NCI-H446 (cell line): ENCODE data around the gene LSM3.
"Not testable (repeated sequence)": the region's sequence is repeated elsewhere in the genome, so short reads cannot be mapped to it uniquely, and the experiment has no call there.

Experiments
- DNase-seq, 2 experiments: peaks; one replicate each; lab custom pipeline; 2025; lab: John Stamatoyannopoulos, UW

Gene LSM3

DNA sequence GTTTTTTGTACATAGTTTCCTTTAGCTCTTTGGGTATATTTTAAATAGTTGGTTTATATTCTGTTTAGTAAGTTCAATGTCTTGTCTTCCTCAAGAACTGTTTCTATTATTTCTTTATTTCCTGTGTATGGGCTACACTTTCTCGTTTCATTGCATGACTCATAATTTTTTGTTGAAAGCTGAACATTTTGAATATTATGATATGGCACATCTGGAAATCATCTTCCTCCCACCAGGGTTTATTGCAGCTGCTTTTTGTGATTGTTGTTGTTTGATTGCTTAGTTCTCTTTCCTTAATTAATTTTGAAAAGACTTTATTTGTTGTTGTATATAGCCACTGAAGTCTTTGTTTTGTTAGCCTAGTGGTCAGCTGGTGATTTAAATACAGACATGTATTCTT, 43.8 kb downstream of the LSM3 start:
- no peak for DNase-seq

DNA sequence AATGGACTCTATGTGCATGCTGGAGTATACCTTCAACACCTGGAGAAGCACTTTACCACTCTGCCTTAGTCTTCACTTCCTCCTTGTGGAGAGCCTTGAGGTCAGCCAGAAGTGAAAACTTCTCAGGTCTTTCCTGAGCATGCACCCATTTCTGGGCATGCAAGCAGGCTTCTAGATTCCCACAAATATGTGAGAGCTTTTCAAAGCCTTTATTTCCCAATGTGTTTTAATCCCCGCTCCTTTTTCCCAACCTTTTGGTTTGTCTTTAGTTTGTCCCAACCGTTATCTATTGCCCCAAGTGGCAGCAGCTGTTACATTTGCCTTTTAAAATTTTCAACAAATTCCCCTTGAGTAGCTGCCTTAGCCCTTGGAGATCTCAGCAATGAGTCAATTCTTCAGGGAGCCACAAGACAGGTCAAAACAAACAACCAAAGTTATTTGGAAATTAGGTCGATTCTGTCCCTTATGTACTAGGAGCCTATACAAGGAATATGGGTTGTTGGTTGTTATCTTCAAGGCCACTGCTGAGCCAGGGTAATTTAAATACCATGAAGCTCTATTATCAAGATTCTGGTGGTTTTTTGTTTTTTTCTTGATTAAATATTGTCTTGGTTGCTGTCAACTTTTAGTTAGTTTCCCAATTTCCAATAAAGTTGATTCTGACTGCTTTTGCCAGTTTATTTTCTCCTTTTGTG, 44.4 kb downstream of the LSM3 start:
- no peak for DNase-seq

DNA sequence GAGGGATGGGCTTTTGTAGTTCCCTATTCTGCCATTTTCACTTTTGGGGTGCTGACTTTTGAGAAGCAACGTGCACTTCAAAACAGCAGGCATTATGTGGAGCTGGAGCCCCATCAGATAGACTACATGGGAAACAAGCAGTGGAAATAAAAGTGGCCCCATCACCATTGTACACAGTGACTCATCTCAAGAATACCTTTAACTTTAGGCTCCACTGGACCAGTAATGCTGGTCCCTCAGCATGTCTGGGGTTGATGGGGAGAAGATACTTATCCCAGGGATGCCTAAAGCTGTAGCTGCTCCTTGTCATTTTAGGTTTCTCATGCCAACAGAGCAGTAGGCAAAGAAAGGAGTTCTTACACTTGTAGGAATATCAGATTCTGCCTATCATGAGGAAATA, 45.0 kb downstream of the LSM3 start:
- no peak for DNase-seq

DNA sequence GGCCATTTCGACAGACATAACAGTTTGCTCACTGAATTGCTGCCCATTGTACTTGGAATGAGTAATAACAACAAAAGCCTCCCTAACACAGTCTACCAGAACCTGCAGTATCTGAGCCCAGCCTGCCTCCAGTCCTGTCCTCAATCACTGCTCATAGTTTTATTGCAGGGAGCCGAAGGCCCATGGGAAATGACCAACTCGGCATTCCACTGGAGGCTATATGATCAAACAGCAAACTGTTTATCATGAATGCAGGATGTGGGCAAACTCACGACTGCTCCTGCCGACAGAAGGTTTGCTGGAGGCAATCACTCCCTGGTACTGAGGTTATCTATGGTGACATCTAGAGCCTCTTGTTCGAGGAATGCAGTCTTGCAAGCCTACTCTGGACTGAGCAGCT, 46.3 kb downstream of the LSM3 start:
- no peak for DNase-seq

DNA sequence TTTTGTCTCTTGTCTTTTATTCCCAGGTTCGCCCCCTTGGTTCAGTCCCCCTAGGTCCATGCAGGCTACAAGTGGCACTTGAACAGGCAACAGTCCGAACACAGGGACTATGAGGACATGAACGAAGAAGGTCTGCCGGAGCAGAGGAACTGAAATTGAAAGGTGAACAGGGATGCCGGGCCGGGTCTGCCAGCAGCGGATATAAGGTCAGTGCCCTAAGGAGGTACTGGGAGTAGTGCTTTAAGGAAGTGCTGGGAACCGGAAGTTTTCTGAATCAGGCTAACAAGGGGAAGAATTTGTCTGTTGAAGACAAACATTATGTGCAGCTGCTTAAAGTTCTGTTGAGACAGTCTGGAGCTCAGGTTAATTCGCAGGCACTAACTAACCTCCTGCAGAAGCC, 46.8 kb downstream of the LSM3 start:
- DNase-seq, result no peak

DNA sequence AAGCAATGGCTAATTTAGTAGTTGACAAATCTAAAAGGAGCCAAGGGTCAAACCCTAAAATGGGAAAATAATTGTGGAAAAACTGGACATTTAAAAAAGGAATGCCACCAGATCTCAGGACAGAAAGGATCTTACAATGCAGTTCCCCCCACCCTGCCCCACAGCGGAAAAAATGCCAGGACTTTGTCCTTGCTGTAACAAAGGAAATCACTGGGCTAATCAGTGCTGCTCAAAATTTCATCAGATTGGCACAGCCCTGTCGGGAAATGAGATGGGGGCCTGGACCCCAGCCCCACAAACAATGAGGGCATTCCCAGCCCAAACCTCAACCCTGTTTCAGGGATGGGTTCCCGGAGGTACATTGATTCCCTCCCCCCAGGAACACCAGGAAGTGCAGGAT, 47.7 kb downstream of the LSM3 start:
- not testable (repeated sequence) for DNase-seq

DNA sequence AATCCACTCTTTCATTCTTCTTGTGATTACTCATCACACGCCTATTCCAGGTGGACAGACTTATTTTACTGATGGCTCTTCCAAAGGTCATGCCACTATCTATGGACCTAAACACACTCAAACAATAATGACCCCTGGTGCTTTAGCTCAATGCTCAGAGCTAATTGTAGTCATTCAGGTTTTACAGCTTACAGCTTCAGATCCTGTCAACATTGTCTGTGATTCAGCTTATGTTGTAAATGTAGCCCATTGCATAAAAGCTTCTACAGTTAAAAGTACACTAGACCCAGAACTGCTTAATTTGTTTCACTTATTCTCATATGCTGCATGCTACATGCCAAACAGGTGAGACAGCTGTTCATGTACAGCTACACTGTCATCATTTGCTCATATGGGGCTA, 49.2 kb downstream of the LSM3 start:
- no peak for DNase-seq

DNA sequence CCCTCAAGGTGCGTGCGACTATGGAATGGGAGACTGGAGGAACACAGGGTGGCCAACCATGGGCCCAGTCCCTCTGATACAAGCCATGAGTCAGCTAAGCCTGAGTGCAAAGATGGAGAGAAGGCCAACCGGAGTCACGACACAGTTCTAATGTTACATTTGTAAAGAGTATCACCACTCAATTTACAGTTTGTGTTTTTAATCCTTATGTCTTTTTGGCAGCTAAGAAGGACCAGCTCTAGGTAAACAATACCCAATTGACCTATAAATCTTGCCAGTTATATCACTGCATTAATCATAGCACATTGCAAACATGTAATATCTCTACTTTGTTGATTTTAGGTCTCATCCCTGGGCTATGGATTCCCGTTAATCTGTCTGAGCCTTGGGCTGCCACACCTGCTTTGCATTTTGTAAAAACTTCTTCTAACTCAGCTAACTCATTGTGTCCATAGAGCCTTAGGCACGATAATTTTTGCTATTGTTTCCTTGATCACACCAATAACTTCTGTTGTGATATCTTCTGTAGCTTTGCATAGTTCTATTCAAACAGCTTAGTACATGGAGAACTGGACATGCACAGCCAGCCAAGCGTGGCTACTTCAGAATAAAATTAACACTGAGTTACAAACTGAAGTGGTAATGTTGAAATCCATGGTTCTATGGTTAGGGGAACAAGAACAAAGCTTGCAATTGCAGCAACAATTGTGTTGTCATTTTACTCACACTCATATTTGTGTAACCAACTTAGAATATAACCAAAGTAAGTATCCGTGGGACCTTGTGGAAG, 50.3 kb downstream of the LSM3 start:
- no peak for DNase-seq

DNA sequence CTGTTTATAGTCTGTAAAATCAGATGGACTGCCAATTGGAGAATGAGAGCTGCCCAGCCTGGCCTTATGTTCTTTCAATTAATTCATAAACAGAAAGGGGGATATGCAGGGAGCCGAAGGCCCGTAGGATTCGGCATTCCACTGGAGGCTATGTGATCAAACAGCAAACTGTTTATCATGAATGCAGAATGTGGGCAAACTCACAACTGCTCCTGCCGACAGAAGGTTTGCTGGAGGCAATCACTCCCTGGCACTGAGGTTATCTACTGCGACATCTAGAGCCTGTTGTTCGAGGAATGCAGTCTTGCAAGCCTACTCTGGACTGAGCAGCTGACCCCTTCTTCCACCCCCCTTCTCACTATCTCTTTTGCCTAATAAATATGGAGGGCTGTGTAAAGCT, 51.1 kb downstream of the LSM3 start:
- not testable (repeated sequence) for DNase-seq

DNA sequence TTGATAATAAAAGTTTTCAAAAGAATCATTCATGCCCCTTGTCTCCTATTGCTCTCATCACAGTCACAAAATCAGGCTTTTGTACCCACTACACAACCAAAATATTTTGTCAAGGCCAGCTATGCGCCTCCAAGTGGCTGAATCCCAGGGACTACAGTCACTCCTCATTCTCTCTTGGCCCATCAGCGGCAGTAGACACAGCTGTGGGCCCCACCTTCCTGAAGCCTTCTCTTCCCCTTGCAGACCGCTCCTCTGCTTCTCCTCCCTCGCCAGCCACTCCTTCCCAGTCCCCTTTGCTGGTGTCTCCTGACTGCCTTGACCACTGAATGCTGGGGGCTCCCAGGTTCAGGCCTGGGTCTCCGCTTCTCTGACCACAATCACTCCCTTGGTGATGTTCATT, 52.1 kb downstream of the LSM3 start:
- DNase-seq, result no peak

DNA sequence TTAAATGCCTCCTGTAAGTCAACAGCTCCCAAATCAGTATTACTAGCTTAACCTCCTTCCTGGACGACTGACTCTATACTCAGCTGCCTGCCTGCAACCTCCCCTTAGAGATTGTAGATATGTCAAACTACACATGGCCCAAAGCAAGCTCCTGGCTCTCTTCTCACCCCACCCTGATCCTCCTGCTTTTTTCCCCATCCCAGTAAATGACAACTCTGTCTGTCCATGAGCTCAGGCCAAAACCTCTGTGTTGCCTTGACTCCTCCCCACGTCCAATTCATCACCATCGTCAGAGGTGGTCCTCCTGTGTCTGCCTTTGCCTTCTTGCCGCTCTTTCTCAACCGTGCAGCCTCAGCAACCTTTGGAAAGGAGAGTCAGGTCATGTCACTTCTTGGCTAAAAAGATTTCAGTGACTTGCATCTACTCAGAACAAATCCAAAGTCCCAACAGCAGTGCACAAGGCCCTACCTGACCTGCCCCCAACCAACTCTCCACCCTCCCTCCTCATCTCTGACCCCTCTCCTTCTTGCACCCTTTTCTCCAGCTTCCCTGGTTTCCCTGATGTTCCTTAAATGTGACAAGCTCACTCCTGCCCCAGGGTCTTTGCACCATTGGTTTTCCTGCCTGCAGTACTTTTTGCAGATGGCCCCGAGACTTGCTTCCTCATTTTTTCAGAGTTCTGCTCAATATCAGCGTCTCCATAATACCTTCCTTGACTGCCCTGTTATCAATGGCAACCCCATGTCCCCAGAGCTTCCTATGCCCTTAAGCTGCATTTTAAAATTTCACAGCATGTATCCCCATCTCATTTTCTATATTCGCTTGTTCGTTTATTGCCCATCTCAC, 52.8 kb downstream of the LSM3 start:
- no peak for DNase-seq

DNA sequence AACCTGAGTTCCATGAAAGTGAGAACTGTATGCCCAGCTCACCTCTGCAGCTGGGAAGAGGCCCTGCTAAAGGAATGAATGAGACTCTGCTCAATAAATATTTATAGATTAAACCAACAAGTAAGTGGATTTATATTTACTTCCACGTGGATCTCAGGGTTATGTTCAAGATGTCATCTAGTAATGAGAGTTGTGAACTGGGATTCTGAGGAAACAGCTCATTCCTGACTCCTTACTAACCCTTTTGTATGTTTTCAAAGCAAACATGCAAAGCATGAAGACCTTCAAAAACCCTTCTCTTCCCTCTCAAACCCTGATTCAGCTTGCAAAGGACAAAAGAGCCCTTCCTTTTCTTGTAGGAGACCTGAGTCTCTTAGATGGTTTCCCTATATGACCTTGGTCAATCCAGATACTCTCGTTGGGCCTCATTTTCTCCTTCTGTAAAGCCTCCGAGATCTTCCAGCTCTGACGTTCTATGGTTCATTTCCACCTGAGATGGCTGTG, 53.4 kb downstream of the LSM3 start:
- DNase-seq, result no peak

DNA sequence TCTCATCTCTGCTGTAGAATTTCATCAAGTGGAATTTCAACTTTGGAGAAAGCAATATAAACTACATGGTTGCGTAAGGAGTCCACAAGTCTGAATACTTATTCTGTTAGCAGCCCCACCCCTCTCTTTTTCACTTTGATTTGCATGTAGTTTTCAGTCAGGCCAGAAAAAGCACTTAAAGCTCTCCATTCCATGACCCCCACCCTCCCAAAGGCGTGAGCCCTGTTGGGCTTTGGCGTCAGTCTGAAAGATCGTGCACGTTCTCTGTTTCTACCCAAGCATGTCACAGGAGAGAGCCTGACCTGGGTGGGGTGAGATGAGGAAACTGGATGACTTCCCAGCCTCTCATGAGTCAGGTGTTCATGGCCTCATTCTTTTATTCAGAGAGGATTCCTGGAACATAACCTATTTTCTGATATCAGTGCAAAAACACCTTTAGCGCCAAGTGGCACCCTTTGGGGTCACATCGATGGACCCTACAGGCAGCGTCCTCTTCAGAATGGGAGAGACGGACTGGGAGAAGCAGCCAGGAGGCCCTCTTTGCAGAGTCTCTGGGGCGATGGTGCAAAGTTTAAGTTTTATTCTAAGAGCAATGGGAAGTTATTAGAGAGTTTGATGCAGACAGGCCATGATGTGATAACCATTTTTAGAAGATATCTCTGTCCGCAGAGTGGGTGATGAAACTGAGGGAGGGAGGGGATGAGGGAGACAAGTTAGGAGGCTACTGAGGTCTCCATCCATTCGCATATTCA, 55.8 kb downstream of the LSM3 start:
- no peak for DNase-seq

DNA sequence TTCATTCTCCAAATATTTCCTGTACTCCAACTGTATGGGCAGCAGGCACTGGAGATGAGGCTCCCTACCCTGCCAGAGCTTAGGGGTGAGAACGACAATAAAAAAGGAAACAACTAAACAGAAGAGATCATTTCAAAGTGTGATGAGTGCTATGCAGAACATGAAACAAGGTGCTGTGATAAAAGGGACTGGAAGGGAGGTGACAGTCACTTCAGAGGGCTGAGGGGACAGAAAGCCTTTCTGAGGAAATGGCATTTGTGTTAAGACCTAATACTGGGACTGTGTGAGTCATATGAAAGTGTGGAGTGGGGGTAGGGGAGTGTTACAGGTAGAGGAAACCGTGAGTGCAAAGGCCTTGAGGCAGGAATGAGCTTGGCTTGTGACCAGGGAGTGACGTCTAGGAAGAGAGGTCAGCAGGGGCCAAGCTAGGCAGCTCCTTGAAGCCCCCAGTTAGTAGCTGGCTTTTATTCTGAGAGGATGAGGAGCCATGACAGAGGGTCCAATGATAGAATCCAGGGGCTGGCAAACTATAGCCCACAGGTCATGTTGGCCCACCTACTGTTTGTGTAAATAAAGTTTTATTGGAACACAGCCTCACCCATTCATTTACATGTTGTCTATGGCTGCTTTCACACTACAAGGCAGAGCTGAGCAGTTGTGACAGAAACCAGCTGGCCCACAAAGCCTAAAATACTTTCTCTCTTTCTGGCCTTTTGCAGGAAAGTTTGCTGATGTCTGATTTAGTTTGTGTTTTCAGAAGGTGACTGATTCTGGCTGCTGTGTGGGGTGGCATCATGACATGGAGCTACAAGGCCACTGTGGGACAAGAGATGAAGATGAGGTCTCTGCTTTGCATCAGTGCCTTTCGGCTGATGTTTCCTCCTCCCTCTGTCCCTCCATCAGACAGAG, 56.6 kb downstream of the LSM3 start:
- DNase-seq, result no peak

DNA sequence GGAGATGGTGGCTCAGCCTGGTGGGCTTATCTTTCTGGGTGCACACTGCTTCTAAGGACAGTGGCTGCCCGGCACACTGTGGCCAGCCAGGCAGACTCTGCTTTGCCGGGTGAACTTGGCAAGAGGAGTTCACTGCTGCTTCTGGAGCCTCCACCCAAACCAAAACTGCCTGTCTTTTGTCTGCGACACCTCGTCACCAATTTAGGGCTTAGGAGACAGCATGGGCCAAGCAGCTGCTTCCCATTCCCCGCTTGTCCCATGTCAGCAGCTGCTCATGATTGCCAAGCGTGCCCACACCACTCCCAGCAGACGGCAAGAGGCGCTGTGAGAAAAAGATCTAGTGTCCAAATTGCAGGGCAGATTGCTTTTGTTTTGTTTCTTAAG, 57.3 kb downstream of the LSM3 start:
- DNase-seq, result no peak

DNA sequence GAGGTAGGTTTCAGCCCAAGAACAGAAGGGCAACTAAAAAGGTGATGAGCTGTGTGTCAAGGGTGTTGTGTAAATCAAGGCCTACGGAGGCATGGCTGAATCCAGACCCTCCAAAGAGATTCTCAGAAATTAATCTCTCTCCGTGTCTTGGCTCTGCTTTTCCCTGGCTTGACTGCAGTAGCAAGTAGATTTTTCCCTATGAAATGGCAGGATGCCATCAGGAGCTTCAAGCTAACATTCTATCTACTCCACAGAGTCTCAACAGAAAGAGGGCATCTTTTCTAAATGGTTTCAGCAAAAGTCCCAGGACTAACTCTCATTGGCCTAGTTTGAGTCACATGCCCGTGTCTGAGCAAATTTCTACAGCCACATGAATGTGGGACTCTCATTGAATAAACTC, 58.3 kb downstream of the LSM3 start:
- DNase-seq, result no peak

DNA sequence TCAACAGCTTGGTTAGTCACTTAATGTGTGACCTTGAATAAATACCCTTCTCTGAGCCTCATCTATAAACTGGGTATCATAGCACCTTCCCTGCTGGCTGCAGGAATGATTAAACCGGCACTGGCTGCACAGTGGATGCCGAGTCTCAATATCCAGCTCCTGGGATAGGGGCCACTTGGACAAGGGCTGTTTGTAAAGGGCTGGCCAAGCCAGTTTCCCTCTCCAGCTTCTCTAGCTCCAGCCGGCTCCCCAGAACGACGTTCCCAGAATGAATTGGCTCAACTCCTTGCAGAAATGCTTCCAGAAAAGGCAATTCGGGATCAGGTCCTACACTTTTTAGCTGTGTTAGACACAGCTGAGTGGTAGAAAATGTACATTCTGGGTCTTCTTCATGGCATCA, 58.8 kb downstream of the LSM3 start:
- DNase-seq, result no peak

DNA sequence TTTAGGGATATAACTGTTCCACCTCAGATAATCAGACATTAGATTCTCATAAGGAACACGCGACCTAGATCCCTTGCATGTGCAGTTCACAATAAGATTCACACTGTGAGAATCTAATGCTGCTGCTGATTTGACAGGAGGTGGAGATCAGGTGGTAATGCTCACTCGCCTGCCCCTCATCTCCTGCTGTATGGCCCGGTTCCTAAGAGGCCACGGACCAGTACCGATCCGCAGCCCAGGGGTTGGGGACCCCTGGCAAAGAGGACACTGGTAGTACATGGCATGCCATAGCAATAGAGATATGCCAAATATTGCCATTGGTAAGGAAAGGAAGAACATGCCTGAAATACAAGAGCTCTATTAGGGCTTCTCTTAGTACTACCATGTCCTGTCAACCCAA, 59.7 kb downstream of the LSM3 start:
- no peak for DNase-seq

DNA sequence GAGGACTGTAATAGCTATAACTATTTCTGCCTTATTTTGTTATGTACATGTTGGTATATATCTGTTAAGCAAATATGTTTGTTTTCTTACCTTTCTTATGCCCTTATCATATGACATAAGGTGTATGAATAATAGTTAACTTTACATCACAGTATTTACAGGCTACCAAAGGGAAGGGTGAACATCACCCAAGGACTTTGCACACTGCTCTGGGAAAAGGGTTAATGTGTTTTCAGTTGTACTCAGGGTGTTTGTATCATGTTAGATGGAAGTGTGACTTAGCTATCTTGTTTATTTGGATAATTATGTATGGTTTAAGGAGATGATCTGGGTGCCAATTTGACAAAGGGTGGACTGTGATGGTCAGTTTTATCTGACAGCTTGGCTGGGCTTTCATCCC, 60.3 kb downstream of the LSM3 start:
- no peak for DNase-seq

DNA sequence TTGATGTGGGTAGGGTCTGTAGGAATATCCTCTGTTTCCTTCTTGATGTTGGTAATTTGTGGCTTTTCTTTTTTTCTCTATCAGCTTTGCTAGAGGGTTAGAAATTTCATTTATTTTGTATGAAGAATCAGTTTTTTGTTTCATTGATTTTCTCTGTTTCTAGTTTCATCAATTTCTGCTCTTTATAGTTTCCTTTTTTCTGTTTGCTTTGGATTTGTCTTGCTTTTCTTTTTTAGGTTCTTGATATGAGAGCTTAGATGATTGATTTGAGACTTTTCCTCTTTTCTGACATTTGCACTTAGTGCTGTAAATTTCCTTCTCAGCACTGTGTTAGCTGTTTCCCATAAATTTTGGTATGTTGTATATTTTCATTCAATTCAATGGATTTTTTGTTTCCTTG, 61.3 kb downstream of the LSM3 start:
- no peak for DNase-seq

DNA sequence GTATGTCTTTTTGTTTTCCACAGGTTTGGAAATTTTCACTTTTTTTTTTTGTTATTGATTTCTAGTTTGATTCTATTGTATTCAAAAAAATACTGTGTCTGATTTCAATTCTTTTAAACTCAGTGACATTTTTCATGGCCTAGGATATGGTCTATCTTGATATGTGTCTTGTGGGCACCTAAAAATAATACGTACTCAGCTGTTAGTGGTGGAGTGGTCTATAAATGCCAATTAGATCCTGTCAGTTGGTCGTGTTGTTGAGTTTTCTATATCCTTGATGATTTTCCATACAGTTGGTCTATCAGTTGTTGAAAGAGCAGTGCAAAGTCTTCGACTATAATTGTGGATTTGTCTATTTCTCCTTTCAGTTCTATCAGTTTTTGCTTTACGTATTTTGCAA, 61.7 kb downstream of the LSM3 start:
- DNase-seq, result no peak
